Upper lobe of right lung (tissue), 1 donor: Measurements from ENCODE around the gene ANK2. TPM values are rescaled to one million over a fixed set of nuclear protein-coding genes. Genes with fewer than 3 reads are reported as not detected.

ENCODE experiments used
- ATAC-seq: fragments of 200-7000 bp; cut with Tn5 transposase; one replicate; pipeline ENCODE4 v1.9.1; 2020; ENCODE audit warnings: mild to moderate bottlenecking, moderate library complexity
- DNase-seq: peaks from one replicate; pipeline ENCODE4 v3.0.0-alpha.2; 2020
- H3K27ac ChIP-seq: fragments of 200-600 bp; one replicate; pipeline ENCODE4 v1.8.0; 2022
- H3K27me3 ChIP-seq: fragments of 200-600 bp; one replicate; pipeline ENCODE4 v1.8.0; 2022; ENCODE audit warnings: mild to moderate bottlenecking
- H3K36me3 ChIP-seq: fragments of 200-600 bp; one replicate; pipeline ENCODE4 v1.8.0; 2022
- H3K4me1 ChIP-seq: fragments of 200-600 bp; one replicate; pipeline ENCODE4 v1.8.0; 2022
- H3K4me3 ChIP-seq: fragments of 200-600 bp; one replicate; pipeline ENCODE4 v1.8.0; 2022; ENCODE audit warnings: mild to moderate bottlenecking
- H3K9me3 ChIP-seq: fragments of 200-600 bp; one replicate; pipeline ENCODE4 v1.8.0; 2022
- intact Hi-C: fragments of 100-400 bp; cut with DNase I; formaldehyde crosslinking; loops from one replicate; pipeline ENCODE4 v1.11.0; 2022
- total RNA-seq: library from RNA; stranded (reverse); fragmentation: NEBNext Ultra II Directional; extraction: Animal tissue kit (Norgen Biotek cat#: 25700); gene quantifications from one replicate; pipeline ENCODE4 v1.2.1, GENCODE V29; 2021
- TF ChIP-seq, protein P1 (sequence below): fragments of 200-600 bp; IDR thresholded peaks from one replicate; pipeline ENCODE4 v1.8.0; 2022; ENCODE audit warnings: antibody characterized with exemption
- donor health status: DM: no; HTN: yes; CAD: no; lungs with severe emphysema.

ANK2 gene
- total RNA-seq, 1 donor from 2014 or later: 12.0 TPM

DNA sequence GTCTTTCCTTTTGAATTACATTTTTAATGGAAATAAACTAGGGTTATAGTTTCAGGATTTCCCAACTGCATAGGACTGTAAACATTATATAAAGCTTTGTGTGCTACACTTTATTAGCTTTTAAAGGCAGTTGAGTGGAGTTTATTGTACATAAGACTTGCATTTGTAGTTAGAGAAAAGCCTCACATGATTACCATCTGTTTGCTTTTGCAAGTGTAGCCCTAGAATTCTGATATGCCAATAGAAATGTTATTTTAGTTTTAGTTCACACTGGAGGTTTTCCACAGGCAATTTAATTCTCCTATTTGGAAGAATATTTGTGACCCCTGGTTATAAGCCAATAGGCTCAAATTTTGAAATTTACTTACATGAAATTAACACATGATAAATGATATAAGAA lies 41.3 kb upstream of the ANK2 start:
- Histone ChIP-seq H3K4me3 (no peak overlapping the region), H3K27ac (no peak overlapping the region), H3K4me1 (no peaks in the 10 kb centered on the region), H3K9me3 (no peaks in the 10 kb centered on the region), H3K36me3 (no peaks in the 10 kb centered on the region), H3K27me3 (no peaks in the 10 kb centered on the region)
- no peak for ATAC-seq
- TF ChIP-seq, protein P1, sequence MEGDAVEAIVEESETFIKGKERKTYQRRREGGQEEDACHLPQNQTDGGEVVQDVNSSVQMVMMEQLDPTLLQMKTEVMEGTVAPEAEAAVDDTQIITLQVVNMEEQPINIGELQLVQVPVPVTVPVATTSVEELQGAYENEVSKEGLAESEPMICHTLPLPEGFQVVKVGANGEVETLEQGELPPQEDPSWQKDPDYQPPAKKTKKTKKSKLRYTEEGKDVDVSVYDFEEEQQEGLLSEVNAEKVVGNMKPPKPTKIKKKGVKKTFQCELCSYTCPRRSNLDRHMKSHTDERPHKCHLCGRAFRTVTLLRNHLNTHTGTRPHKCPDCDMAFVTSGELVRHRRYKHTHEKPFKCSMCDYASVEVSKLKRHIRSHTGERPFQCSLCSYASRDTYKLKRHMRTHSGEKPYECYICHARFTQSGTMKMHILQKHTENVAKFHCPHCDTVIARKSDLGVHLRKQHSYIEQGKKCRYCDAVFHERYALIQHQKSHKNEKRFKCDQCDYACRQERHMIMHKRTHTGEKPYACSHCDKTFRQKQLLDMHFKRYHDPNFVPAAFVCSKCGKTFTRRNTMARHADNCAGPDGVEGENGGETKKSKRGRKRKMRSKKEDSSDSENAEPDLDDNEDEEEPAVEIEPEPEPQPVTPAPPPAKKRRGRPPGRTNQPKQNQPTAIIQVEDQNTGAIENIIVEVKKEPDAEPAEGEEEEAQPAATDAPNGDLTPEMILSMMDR: no peak
- no peak for DNase-seq
- intact Hi-C loops: no loop called here

DNA sequence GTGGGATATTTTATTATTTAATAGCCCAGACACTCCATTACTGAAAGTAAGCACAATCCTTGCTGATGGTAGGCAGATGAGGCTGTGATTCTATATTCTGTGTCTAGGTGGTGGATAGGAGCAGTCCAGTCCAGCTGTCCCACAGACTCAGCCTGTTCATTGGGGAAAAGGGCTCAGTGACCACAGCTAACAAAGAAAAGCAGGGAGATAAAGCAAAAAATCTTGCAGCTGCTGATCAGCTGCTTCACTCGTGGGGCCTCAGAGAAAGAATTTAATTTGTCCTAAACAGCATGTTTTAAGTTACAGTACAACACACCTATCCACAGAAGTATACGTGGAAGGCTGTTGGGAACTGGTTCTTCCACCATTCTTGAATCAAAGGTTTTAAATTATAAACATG lies 40.7 kb upstream of the ANK2 start:
- Histone ChIP-seq H3K4me3 (no peak overlapping the region), H3K9me3 (no peaks in the 10 kb centered on the region)
- intact Hi-C loops: no loop called here

DNA sequence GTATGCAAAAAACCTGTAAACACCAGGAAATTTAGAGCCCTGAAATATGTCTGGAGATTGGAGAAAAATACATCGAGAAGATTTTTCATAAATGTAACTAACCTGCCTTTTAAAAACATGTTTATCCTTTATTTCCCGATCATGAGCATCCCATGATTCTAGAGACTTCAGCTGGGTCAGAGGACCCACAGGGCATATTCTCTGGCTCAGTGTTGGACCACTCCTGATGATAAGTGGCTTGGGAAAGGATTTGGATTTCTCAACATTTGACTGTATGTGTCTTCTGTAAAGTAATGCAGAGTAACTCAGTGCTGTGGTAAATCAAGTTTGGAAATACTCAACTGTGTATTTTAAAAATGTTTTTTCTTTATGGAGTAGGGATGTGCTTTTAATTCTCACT lies 40.0 kb upstream of the ANK2 start:
- intact Hi-C loops: no loop called here
- Histone ChIP-seq H3K27me3 (no peaks in the 10 kb centered on the region), H3K9me3 (no peaks in the 10 kb centered on the region), H3K4me1 (no peaks in the 10 kb centered on the region), H3K36me3 (no peaks in the 10 kb centered on the region), H3K4me3 (no peak overlapping the region), H3K27ac (no peak overlapping the region)
- TF ChIP-seq, protein P1: no peak
- ATAC-seq (no peak), DNase-seq (no peak)

More for the DNA sequence above, 40.7 kb upstream of the ANK2 start:
- no peak for DNase-seq
- no peaks in the 10 kb centered on the region for H3K27me3 ChIP-seq
- H3K4me1 ChIP-seq: no peaks in the 10 kb centered on the region
- H3K36me3 ChIP-seq: no peaks in the 10 kb centered on the region
- H3K27ac ChIP-seq: no peak overlapping the region
- no peak for ATAC-seq
- TF ChIP-seq, protein P1: no peak

DNA sequence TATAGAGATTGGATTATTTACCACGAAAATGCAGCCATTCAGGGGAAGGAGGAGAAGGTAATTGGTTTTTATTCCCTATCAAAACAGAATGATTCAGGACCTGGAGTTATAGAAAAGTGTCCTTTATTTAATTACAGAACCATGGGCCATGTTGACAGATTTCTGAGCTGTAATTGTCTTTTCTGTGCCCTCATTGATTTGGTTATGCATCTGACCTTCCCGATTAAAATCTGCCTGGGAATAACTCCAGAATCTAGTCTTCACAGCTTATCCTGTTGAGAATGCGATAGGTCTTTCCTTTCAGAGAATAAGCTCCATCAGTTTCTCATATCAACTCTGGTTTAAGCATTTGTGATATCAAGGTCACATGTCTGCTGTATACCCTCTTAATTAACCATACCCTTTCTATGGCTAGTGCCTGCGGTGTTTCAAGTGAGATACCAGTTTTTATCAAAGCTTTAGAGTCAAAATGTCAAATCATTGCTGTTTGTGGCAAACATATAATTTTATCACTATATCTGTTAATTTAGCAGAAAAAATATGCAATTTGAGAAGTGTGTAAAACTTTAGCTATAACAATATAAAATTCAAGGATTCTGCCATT lies 37.2 kb upstream of the ANK2 start:
- DNase-seq (no peak), ATAC-seq (no peak)
- TF ChIP-seq, protein P1: no peak
- Histone ChIP-seq H3K27ac (no peak overlapping the region), H3K4me1 (no peaks in the 10 kb centered on the region), H3K27me3 (no peaks in the 10 kb centered on the region), H3K9me3 (no peaks in the 10 kb centered on the region), H3K4me3 (no peak overlapping the region), H3K36me3 (no peaks in the 10 kb centered on the region)
- intact Hi-C loops: no loop called here

DNA sequence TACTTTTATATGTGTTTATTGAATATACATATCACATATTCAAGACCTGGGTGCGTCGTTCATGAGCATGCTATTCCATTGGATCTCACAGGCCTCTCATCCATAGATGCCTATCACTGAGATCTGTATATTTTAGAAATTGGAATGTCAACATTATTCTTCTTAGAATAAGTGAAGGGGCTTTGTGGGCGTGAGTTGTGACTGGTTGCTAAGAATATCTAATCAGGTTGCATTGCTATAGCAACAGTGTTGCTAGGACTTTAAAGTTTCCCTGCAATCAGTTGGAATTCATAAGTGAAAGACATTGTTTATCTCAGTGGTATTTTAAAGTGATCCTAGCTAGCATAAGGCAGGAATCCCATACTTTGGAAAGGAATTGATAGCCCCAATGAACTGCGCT lies 36.7 kb upstream of the ANK2 start:
- ATAC-seq (no peak), DNase-seq (no peak)
- H3K27me3 ChIP-seq: no peaks in the 10 kb centered on the region
- no peak overlapping the region for H3K27ac ChIP-seq
- no peak overlapping the region for H3K4me3 ChIP-seq
- intact Hi-C loops: no loop called here
- H3K4me1 ChIP-seq: no peaks in the 10 kb centered on the region
- H3K36me3 ChIP-seq: no peaks in the 10 kb centered on the region
- TF ChIP-seq, protein P1: no peak
- H3K9me3 ChIP-seq: no peaks in the 10 kb centered on the region

DNA sequence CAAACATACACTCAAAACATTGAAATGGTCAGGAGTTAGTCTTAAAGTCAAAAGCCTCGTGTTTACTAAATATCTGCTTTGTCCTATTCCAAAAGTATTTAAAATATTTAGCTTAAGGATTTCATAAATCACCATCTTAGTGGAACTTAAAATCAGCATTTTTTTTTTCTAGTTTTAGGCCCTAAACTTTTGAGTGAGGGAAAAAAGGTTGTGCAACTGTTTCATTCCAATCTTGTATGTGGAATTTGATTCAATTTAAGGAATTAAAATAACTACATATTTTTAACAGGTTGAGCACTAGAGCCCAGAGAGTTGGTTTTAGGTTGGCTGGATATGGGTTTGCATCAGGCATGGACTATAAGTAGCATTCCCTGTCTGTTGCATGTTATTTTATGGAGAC lies 35.7 kb upstream of the ANK2 start:
- Histone ChIP-seq H3K4me1 (no peaks in the 10 kb centered on the region), H3K36me3 (no peaks in the 10 kb centered on the region), H3K4me3 (no peak overlapping the region), H3K9me3 (no peaks in the 10 kb centered on the region), H3K27ac (no peak overlapping the region), H3K27me3 (no peaks in the 10 kb centered on the region)
- no peak for DNase-seq
- TF ChIP-seq, protein P1: no peak
- intact Hi-C loops: no loop called here
- no peak for ATAC-seq
